Fibroblast of lung (primary cell): ENCODE results near the gene MPP2. TPM values are rescaled to one million over a fixed set of nuclear protein-coding genes. Genes with fewer than 3 reads are reported as not detected.
"Not testable (repeated sequence)": the region's sequence is repeated elsewhere in the genome, so short reads cannot be mapped to it uniquely, and the experiment has no call there.

Source experiments
- DNase-seq, 2 donors: peaks; one replicate each; pipeline versions ENCODE4 v3.0.0 to v3.0.0-alpha.2; 2010; ENCODE audit warnings: low read depth in 2 of 2
- H2AFZ ChIP-seq: 2 replicates; pipeline ENCODE4 v1.5.1; 2012; ENCODE audit warnings: low read length, control low read depth, inconsistent platforms
- H3K27ac ChIP-seq: 2 replicates; pipeline ENCODE4 v1.5.1; 2011; ENCODE audit warnings: low read length, control low read depth; ENCODE audit not compliant: insufficient read depth
- H3K27me3 ChIP-seq: 2 replicates; pipeline ENCODE4 v1.5.1; 2011; ENCODE audit warnings: mild to moderate bottlenecking, low read length; ENCODE audit not compliant: control insufficient read depth, insufficient read depth
- H3K36me3 ChIP-seq: 2 replicates; pipeline ENCODE4 v1.5.1; 2011; ENCODE audit warnings: low read length; ENCODE audit not compliant: control insufficient read depth, insufficient read depth
- H3K4me1 ChIP-seq: 2 replicates; pipeline ENCODE4 v1.5.1; 2011; ENCODE audit warnings: low read length; ENCODE audit not compliant: control insufficient read depth, insufficient read depth; ENCODE audit errors: extremely low read depth
- H3K4me2 ChIP-seq: 2 replicates; pipeline ENCODE4 v1.5.1; 2011; ENCODE audit warnings: low read length, control low read depth; ENCODE audit not compliant: insufficient read depth; ENCODE audit errors: extremely low read depth
- H3K4me3 ChIP-seq, 4 experiments: fragments of 200-600 bp in 1 of 4; sonication (generic) in 1 of 4; replicated peaks in 1 of 4; 2 replicates each; pipeline ENCODE4 v1.5.1; 2011 to 2016; ENCODE audit warnings: low read length in 4 of 4, low read depth in 3 of 4, mild to moderate bottlenecking in 3 of 4, control low read depth in 2 of 4, inconsistent platforms in 1 of 4, mixed read lengths in 1 of 4; ENCODE audit not compliant: insufficient read depth in 1 of 4; ENCODE audit errors: control extremely low read depth in 1 of 4
- H3K79me2 ChIP-seq: 2 replicates; pipeline ENCODE4 v1.5.1; 2012; ENCODE audit warnings: mild to moderate bottlenecking, low read length, inconsistent platforms; ENCODE audit not compliant: control insufficient read depth, insufficient read depth
- H3K9ac ChIP-seq: 2 replicates; pipeline ENCODE4 v1.5.1; 2011; ENCODE audit warnings: mild to moderate bottlenecking, low read length, control low read depth; ENCODE audit not compliant: insufficient read depth
- H3K9me3 ChIP-seq: 2 replicates; pipeline ENCODE4 v1.5.1; 2012; ENCODE audit warnings: low read depth, low read length; ENCODE audit not compliant: control insufficient read depth, insufficient read depth
- H4K20me1 ChIP-seq: 2 replicates; pipeline ENCODE4 v1.5.1; 2011; ENCODE audit warnings: low read length; ENCODE audit not compliant: control insufficient read depth, insufficient read depth; ENCODE audit errors: extremely low read depth
- EZH2 ChIP-seq: IDR thresholded peaks from 2 replicates; pipeline ENCODE4 v1.5.1; 2012; ENCODE audit warnings: low read length, control low read depth, mild to moderate bottlenecking; ENCODE audit errors: missing control alignments
- polyA plus RNA-seq, 2 donors: library from polyadenylated mRNA; depleted of rRNA in 1 of 2; stranded (reverse) in 1 of 2; unstranded in 1 of 2; fragments of >200 nt; gene quantifications; 2 replicates each; pipeline ENCODE4 v1.2.1, GENCODE V29; 2011 to 2012; ENCODE audit warnings: missing spikeins in 1 of 2
- total RNA-seq: library from RNA; depleted of rRNA; stranded (reverse); fragments of >200 nt; gene quantifications from 2 replicates; pipeline ENCODE4 v1.2.1, GENCODE V29; 2014
- TF ChIP-seq, protein P1 (sequence below), 2 donors: IDR thresholded peaks in 1 of 2; conservative IDR thresholded peaks in 1 of 2; 1 replicate in 1 of 2; 2 replicates in 1 of 2; pipeline ENCODE4 v1.5.1; 2011 to 2012; ENCODE audit warnings: low read length in 2 of 2, control low read depth in 1 of 2, inconsistent platforms in 1 of 2, low read depth in 1 of 2, mild to moderate bottlenecking in 1 of 2

MPP2 gene
- total and polyA plus RNA-seq, 2 donors (not counting 1 experiment from before 2014, with no cell fraction given) = 1.2 to 2.1 TPM

DNA sequence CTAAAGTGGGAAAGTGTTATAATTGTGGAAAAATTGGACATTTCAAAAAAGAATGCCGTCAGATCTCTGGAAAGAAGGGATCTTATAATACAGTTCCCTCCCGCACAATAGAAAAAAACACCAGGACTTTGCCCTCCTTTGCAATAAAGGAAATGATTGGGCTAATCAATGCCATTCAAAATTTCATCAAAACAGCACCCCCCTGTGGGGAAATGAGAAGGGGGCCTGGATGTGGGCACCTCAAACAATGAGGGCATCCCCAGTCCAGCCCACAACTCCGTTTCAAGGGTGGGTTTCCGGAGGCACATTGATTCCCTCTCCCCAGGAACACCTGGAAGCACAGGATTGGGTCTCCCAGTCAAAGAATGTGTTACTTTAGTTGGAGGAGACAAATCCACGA, 34.2 kb downstream of the MPP2 start:
- TF ChIP-seq, protein P1, sequence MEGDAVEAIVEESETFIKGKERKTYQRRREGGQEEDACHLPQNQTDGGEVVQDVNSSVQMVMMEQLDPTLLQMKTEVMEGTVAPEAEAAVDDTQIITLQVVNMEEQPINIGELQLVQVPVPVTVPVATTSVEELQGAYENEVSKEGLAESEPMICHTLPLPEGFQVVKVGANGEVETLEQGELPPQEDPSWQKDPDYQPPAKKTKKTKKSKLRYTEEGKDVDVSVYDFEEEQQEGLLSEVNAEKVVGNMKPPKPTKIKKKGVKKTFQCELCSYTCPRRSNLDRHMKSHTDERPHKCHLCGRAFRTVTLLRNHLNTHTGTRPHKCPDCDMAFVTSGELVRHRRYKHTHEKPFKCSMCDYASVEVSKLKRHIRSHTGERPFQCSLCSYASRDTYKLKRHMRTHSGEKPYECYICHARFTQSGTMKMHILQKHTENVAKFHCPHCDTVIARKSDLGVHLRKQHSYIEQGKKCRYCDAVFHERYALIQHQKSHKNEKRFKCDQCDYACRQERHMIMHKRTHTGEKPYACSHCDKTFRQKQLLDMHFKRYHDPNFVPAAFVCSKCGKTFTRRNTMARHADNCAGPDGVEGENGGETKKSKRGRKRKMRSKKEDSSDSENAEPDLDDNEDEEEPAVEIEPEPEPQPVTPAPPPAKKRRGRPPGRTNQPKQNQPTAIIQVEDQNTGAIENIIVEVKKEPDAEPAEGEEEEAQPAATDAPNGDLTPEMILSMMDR (conservative IDR thresholded peaks at IDR 0.05 in 1 of 2, IDR thresholded peaks at IDR 0.05 in 1 of 2; ENCODE audit: low read depth in 1 of 2, low read length in 2 of 2) = no peak
- no peak for TF ChIP-seq EZH2
- Histone ChIP-seq H4K20me1 (no peaks in the 10 kb centered on the region), H3K79me2 (no peaks in the 10 kb centered on the region), H2AFZ (no peak overlapping the region), H3K36me3 (no peaks in the 10 kb centered on the region), H3K27me3 (peaks cover 13% of the 10 kb centered on the region), H3K4me2 (no peak overlapping the region), H3K4me1 (no peaks in the 10 kb centered on the region), H3K4me3 (no peak overlapping the region), H3K9me3 (no peaks in the 10 kb centered on the region), H3K27ac (no peak overlapping the region), H3K9ac (no peak overlapping the region)
- DNase-seq = no peak

DNA sequence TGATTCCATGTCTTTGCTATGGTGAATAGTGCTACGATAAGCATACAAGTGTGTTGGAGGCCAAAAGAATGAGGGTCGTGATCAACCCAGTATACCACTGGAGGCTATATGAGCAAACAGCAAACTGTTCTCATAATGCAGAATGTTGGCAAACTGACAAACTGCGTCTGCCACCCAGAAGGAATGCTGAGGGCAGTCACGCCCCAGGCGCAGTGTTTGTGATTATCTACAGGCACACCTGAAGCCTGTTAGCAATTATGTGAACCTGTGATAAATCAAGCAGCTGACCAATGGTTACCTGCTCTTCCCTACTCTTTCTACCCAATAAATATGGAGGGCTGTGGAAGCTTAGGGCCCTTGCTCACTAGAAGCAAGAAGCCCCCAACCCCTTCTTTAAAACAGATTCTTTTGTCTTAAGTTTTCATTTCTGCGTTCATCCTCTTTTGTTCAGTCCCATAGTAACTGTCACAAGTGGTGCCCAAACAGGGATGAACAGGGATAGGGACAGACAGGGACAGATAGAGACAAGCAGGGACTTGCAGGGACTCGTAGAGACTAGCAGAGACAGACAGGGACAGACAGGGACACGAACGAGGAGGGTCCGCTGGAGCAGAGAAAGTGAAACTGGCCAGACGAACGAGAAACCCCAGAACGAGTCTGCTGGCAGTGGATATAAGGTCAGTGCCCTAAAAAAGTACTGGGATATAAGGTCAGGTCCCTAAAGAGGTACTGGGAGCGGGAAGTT, 35.2 kb downstream of the MPP2 start:
- H4K20me1 ChIP-seq = no peaks in the 10 kb centered on the region
- no peaks in the 10 kb centered on the region for H3K4me1 ChIP-seq
- DNase-seq = no peak
- peak overlapping the region in 1 of 4 experiments; percentile 25 for H3K4me3 ChIP-seq
- no peak overlapping the region for H2AFZ ChIP-seq
- no peaks in the 10 kb centered on the region for H3K9me3 ChIP-seq
- no peak overlapping the region for H3K27ac ChIP-seq
- H3K79me2 ChIP-seq = no peaks in the 10 kb centered on the region
- peaks cover 19% of the 10 kb centered on the region for H3K27me3 ChIP-seq
- no peaks in the 10 kb centered on the region for H3K36me3 ChIP-seq
- TF ChIP-seq EZH2 = no peak
- TF ChIP-seq, protein P1 (conservative IDR thresholded peaks at IDR 0.05 in 1 of 2, IDR thresholded peaks at IDR 0.05 in 1 of 2; ENCODE audit: low read depth in 1 of 2, low read length in 2 of 2) = no peak
- no peak overlapping the region for H3K4me2 ChIP-seq
- H3K9ac ChIP-seq = no peak overlapping the region

DNA sequence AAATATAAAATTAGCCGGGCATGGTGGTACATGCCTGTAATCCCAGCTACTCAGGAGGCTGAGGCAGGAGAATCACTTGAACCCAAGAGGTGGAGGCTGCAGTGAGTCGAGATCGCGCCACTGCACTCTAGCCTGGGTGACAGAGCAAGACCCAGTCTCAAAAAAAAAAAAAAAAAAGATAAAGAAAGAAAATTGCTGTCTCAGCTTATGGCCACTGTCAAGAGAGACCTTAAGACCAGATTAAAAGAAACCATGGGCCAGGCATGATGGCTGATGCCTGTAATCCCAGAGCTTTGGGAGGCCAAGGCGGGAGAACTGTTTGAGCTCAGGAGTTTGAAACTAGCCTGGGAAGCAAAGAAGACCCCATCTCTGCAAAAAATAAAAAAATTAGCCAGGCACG, 38.3 kb downstream of the MPP2 start:
- H4K20me1 ChIP-seq, H3K27ac ChIP-seq, DNase-seq, H2AFZ ChIP-seq, H3K9ac ChIP-seq, H3K36me3 ChIP-seq, H3K4me1 ChIP-seq, H3K79me2 ChIP-seq, H3K9me3 ChIP-seq, H3K4me3 ChIP-seq, H3K4me2 ChIP-seq: not testable (repeated sequence)
- peaks cover 35% of the 10 kb centered on the region for H3K27me3 ChIP-seq
